Natural killer cell (primary cell): ENCODE measurements around the gene NCKAP1. TPM values are rescaled to one million over a fixed set of nuclear protein-coding genes. Genes with fewer than 3 reads are reported as not detected.

Experiments used
- ATAC-seq, 3 donors: fragments of 150-1000 bp in 2 of 3; fragments of 200-7000 bp in 1 of 3; cut with Tn5 transposase; 1 replicate in 1 of 3; 2 replicates in 2 of 3; pipeline ENCODE4 v1.10.0; 2021; ENCODE audit warnings: mild to moderate bottlenecking in 2 of 3, moderate library complexity in 2 of 3
- DNase-seq, 2 donors: peaks; one replicate each; pipeline versions ENCODE4 v3.0.0 to v3.0.0-alpha.2; 2013 to 2021; ENCODE audit warnings: mixed read lengths in 1 of 2
- H3K27ac ChIP-seq: one replicate; pipeline ENCODE4 v1.5.1; 2013; ENCODE audit warnings: mild to moderate bottlenecking, low read length
- H3K27me3 ChIP-seq: one replicate; pipeline ENCODE4 v1.6.1; 2013; ENCODE audit warnings: low read length; ENCODE audit not compliant: control insufficient read depth, insufficient read depth
- H3K36me3 ChIP-seq: one replicate; pipeline ENCODE4 v1.6.1; 2013; ENCODE audit warnings: low read length; ENCODE audit not compliant: control insufficient read depth, insufficient read depth
- H3K4me1 ChIP-seq: one replicate; pipeline ENCODE4 v1.6.1; 2013; ENCODE audit warnings: low read length; ENCODE audit not compliant: control insufficient read depth, insufficient read depth
- H3K4me3 ChIP-seq: one replicate; pipeline ENCODE4 v1.5.1; 2013; ENCODE audit warnings: low read length
- H3K9me3 ChIP-seq: one replicate; pipeline ENCODE4 v1.6.1; 2013; ENCODE audit warnings: low read length; ENCODE audit not compliant: control insufficient read depth, insufficient read depth
- H3K27ac Mint-ChIP-seq, 2 donors: one replicate each; pipeline ENCODE4 v1.8.0; 2022; ENCODE audit warnings: mild to moderate bottlenecking in 2 of 2, mixed read lengths in 2 of 2, moderate library complexity in 1 of 2
- H3K27me3 Mint-ChIP-seq, 2 donors: one replicate each; pipeline ENCODE4 v1.8.0; 2022; ENCODE audit warnings: low read depth in 2 of 2, mixed read lengths in 2 of 2
- H3K36me3 Mint-ChIP-seq: one replicate; pipeline ENCODE4 v1.8.0; 2022; ENCODE audit warnings: mixed read lengths
- H3K4me1 Mint-ChIP-seq, 2 donors: one replicate each; pipeline ENCODE4 v1.8.0; 2022; ENCODE audit warnings: mixed read lengths in 2 of 2
- H3K4me3 Mint-ChIP-seq: one replicate; pipeline ENCODE4 v1.8.0; 2022; ENCODE audit warnings: mild to moderate bottlenecking, moderate library complexity, mixed read lengths
- H3K9me3 Mint-ChIP-seq, 2 donors: one replicate each; pipeline ENCODE4 v1.8.0; 2022; ENCODE audit warnings: mixed read lengths in 2 of 2
- CTCF ChIP-seq: fragments of 200-600 bp; IDR thresholded peaks from one replicate; pipeline ENCODE4 v1.8.0; 2022; ENCODE audit warnings: antibody characterized with exemption
- WGBS: methylation state at CpG from one replicate; pipeline ENCODE4 v1.1.7; 2013; ENCODE audit warnings: missing lambda C conversion rate; ENCODE audit not compliant: insufficient coverage; 5-methylcytosine and 5-hydroxymethylcytosine counted together
- intact Hi-C: fragments of 100-400 bp; cut with micrococcal nuclease; formaldehyde crosslinking; loops from one replicate; pipeline ENCODE4 v1.14.2; 2022
- total RNA-seq, 4 donors: library from RNA; stranded (reverse); fragments of 120-200 nt in 1 of 4; gene quantifications; one replicate each; pipeline versions ENCODE4 v1.2.3 to v1.2.4, GENCODE V29; 2013 to 2022

Gene NCKAP1, protein sequence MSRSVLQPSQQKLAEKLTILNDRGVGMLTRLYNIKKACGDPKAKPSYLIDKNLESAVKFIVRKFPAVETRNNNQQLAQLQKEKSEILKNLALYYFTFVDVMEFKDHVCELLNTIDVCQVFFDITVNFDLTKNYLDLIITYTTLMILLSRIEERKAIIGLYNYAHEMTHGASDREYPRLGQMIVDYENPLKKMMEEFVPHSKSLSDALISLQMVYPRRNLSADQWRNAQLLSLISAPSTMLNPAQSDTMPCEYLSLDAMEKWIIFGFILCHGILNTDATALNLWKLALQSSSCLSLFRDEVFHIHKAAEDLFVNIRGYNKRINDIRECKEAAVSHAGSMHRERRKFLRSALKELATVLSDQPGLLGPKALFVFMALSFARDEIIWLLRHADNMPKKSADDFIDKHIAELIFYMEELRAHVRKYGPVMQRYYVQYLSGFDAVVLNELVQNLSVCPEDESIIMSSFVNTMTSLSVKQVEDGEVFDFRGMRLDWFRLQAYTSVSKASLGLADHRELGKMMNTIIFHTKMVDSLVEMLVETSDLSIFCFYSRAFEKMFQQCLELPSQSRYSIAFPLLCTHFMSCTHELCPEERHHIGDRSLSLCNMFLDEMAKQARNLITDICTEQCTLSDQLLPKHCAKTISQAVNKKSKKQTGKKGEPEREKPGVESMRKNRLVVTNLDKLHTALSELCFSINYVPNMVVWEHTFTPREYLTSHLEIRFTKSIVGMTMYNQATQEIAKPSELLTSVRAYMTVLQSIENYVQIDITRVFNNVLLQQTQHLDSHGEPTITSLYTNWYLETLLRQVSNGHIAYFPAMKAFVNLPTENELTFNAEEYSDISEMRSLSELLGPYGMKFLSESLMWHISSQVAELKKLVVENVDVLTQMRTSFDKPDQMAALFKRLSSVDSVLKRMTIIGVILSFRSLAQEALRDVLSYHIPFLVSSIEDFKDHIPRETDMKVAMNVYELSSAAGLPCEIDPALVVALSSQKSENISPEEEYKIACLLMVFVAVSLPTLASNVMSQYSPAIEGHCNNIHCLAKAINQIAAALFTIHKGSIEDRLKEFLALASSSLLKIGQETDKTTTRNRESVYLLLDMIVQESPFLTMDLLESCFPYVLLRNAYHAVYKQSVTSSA
- total RNA-seq = 10 to 100 TPM in 2 of 3 donors, 1 to 10 TPM in 1; 8.4 to 12.3 (median 10.4) TPM
- 11.0 TPM for total RNA-seq (2013)

- 3% methylated on average over 68 of the region's 68 CpGs for WGBS
- Histone ChIP-seq H3K36me3 (no peaks in the 10 kb centered on the region), H3K4me3 (peak within 1 kb of the TSS; percentile 55), H3K27ac (no peak within 1 kb of the TSS), H3K4me1 (peaks cover 11% of the 10 kb centered on the region), H3K9me3 (no peaks in the 10 kb centered on the region), H3K27me3 (peaks cover 37% of the 10 kb centered on the region)
- H3K4me3 Mint-ChIP-seq = peak within 1 kb of the TSS; percentile 84
- peak; percentile 85 for TF ChIP-seq CTCF
- DNase-seq (peak; percentile 87 to 88), ATAC-seq (peak; percentile 86 to 94 (median 87))
- H3K36me3 Mint-ChIP-seq = no peaks in the 10 kb centered on the region
- H3K4me1 Mint-ChIP-seq = peaks cover 31 to 32% of the 10 kb centered on the region in 2 donors
- H3K27ac Mint-ChIP-seq = peak within 1 kb of the TSS; percentile 71 to 87
- H3K27me3 Mint-ChIP-seq = peaks cover 39 to 72% of the 10 kb centered on the region in 2 donors
- intact Hi-C loops = loop anchor here (1.0 kb wide), 1 partner anchor 86 kb away; the partner anchor contains the start of gene NUP35
- H3K9me3 Mint-ChIP-seq = no peaks in the 10 kb centered on the region
These were observed at the start of gene NCKAP1 for GRCh38 chr2:183038341-183039300. Gene NCKAP1, minus strand, starts transcription at chr2:183038457. Its CDS starts 358 bp downstream, at chr2:183038099.

DNA sequence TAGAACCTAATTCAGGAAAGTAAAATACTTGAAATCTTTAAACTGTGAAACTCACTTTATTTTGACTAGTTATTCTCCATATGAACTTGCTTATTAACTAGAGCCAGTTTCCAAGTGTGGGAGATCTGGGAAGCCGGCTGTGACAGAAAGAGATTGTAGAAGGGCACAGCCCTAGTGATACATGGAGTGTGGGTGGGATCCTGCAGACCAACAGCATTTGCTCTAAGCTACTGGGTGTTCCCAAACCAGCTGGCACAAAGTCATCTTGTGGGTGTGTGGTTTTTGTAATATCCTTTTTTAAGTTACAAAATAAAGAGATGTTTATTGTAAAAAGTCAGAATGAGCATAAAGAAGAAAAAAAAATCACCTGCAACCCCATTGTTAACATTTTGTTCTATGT is 43.7 kb upstream of the NCKAP1 start:
- ATAC-seq = no peak
- no peak for DNase-seq
- Histone ChIP-seq H3K9me3 (no peaks in the 10 kb centered on the region), H3K27me3 (peaks cover 4% of the 10 kb centered on the region), H3K36me3 (no peaks in the 10 kb centered on the region), H3K27ac (no peak overlapping the region), H3K4me1 (peaks cover 5% of the 10 kb centered on the region), H3K4me3 (no peak overlapping the region)
- intact Hi-C loops = no loop called here
- Mint-ChIP-seq H3K9me3 (no peaks in the 10 kb centered on the region), H3K4me1 (peaks cover 14 to 15% of the 10 kb centered on the region in 2 donors), H3K27me3 (no peaks in the 10 kb centered on the region), H3K27ac (no peak overlapping the region), H3K4me3 (no peak overlapping the region), H3K36me3 (no peaks in the 10 kb centered on the region)
- TF ChIP-seq CTCF = no peak
- 62% methylated on average over 1 of the region's 1 CpG for WGBS

- no peak for TF ChIP-seq CTCF
- Histone ChIP-seq H3K27ac (no peak overlapping the region), H3K27me3 (peaks cover 4% of the 10 kb centered on the region), H3K4me3 (peak overlapping the region; percentile 70), H3K36me3 (no peaks in the 10 kb centered on the region), H3K4me1 (peaks cover 5% of the 10 kb centered on the region), H3K9me3 (no peaks in the 10 kb centered on the region)
- peak in 1 of 2 donors; percentile 41 for DNase-seq
- Mint-ChIP-seq H3K27ac (peak overlapping the region; percentile 75 to 83), H3K9me3 (no peaks in the 10 kb centered on the region), H3K4me3 (peak overlapping the region; percentile 96), H3K36me3 (no peaks in the 10 kb centered on the region), H3K27me3 (no peaks in the 10 kb centered on the region), H3K4me1 (peaks cover 14 to 15% of the 10 kb centered on the region in 2 donors)
- ATAC-seq = peak in 2 of 3 donors; percentile 10 to 15
- 44% methylated on average over 11 of the region's 13 CpGs for WGBS
- intact Hi-C loops = no loop called here
These were observed 41.0 kb upstream of the NCKAP1 start for GRCh38 chr2:183079139-183079775.
